Activated B cell treated with CpG ODN at 0.5 μM for 24 hours (primary cell): ENCODE data around the gene ASTN2. TPM values are rescaled to one million over a fixed set of nuclear protein-coding genes. Genes with fewer than 3 reads are reported as not detected.

Source experiments
- ATAC-seq: fragments of 200-7000 bp; cut with Tn5 transposase; one replicate; pipeline ENCODE4 v1.10.0; 2021; ENCODE audit warnings: low read depth, mild to moderate bottlenecking, moderate library complexity
- CTCF ChIA-PET: fragments of 350-600 bp; sonication (Branson Sonifier 250); formaldehyde crosslinking; loops from one replicate; lab custom pipeline; 2021; ENCODE audit warnings: antibody characterized with exemption; lab: Charles Lee
- POLR2A ChIA-PET: fragments of 350-600 bp; sonication (Branson Sonifier 250); formaldehyde crosslinking; loops from one replicate; lab custom pipeline; 2021; ENCODE audit warnings: antibody characterized with exemption; lab: Charles Lee
- DNase-seq: peaks from one replicate; pipeline ENCODE4 v3.0.0; 2022
- H3K27ac Mint-ChIP-seq: one replicate; pipeline ENCODE4 v1.8.0; 2020; ENCODE audit warnings: mixed read lengths
- H3K27me3 Mint-ChIP-seq: one replicate; pipeline ENCODE4 v1.8.0; 2021; ENCODE audit warnings: mixed read lengths
- H3K36me3 Mint-ChIP-seq: one replicate; pipeline ENCODE4 v1.8.0; 2021; ENCODE audit warnings: low read depth, mixed read lengths
- H3K4me1 Mint-ChIP-seq: one replicate; pipeline ENCODE4 v1.8.0; 2021; ENCODE audit warnings: mixed read lengths
- H3K4me3 Mint-ChIP-seq: one replicate; pipeline ENCODE4 v1.8.0; 2020; ENCODE audit warnings: mild to moderate bottlenecking, mixed read lengths
- H3K9me3 Mint-ChIP-seq: one replicate; pipeline ENCODE4 v1.8.0; 2020; ENCODE audit warnings: mixed read lengths
- intact Hi-C: fragments of 100-400 bp; cut with micrococcal nuclease; formaldehyde crosslinking; loops from one replicate; pipeline ENCODE4 v1.15.1; 2024
- total RNA-seq: library from RNA; stranded (reverse); gene quantifications from 2 replicates; pipeline ENCODE4 v1.2.3, GENCODE V29; 2022
- TF ChIP-seq, protein P1 (sequence below): fragments of 200-600 bp; IDR thresholded peaks from one replicate; pipeline ENCODE4 v1.8.0; 2022; ENCODE audit warnings: antibody characterized with exemption, mild to moderate bottlenecking

The ASTN2 gene
- total RNA-seq, 1 donor from 2014 or later: 2.3 TPM

DNA sequence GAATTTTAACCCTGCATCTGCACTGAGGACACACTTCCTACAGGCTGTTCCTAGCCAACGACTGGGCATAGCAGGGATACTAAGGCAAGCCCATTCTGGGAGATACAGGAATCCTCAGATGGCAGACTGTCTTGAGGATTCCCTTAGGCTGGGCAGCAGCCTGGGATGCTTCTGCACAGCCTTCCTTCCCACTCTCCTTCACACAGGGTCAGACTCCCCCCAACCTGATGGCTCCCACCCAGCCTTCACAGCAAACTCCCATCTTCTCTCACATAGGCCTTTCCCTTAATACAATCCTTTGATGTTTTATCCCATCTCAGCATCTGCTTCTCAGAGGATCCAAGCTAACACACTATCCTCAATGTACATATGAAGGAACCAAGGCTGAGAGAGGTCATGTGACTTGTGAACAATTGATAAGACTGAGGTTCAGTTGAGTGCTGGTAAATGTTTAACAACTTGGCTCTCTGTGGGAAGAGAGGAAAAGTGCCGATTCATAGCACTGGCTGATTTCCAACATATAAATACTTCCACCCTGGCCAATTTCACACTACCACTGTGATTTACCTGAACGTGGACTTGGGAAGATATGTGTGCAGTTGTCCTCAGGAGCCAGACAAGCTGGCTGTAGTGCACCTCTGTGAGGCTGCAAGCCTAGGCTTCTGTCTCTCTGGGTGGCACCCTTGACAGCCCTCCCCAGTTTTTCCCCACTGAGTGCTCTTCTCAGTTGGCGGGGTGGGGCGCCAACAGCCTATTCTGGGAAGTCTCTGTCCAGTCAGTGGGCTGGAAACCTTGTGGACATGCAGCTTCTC lies 848.0 kb downstream of the ASTN2 start:
- Mint-ChIP-seq H3K4me3 (no peak overlapping the region), H3K36me3 (no peaks in the 10 kb centered on the region), H3K9me3 (no peaks in the 10 kb centered on the region), H3K4me1 (no peaks in the 10 kb centered on the region), H3K27me3 (no peaks in the 10 kb centered on the region), H3K27ac (no peak overlapping the region)
- intact Hi-C loops: no loop called here
- ATAC-seq (no peak), DNase-seq (no peak)
- POLR2A ChIA-PET: no interaction called here
- TF ChIP-seq, protein P1, sequence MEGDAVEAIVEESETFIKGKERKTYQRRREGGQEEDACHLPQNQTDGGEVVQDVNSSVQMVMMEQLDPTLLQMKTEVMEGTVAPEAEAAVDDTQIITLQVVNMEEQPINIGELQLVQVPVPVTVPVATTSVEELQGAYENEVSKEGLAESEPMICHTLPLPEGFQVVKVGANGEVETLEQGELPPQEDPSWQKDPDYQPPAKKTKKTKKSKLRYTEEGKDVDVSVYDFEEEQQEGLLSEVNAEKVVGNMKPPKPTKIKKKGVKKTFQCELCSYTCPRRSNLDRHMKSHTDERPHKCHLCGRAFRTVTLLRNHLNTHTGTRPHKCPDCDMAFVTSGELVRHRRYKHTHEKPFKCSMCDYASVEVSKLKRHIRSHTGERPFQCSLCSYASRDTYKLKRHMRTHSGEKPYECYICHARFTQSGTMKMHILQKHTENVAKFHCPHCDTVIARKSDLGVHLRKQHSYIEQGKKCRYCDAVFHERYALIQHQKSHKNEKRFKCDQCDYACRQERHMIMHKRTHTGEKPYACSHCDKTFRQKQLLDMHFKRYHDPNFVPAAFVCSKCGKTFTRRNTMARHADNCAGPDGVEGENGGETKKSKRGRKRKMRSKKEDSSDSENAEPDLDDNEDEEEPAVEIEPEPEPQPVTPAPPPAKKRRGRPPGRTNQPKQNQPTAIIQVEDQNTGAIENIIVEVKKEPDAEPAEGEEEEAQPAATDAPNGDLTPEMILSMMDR: no peak
- CTCF ChIA-PET: no interaction called here

DNA sequence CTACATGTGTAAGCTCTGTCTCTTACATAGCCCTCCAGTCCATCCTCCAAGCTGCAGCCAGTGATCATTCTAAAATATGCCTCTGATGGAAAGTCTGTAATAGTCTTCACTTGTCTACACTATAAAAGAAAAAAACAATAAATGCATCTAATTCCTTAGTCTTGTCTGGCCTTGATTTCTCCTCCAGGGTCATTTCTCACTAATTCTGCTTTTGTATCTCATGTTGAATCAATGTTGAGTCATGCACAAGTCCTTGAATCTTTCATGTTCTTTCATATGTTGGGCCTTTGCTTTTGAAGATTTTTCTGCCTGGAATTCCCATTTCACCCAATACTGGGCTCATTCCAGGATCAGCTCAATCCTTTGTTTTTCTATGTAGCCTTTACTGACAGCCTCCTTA lies 848.9 kb downstream of the ASTN2 start:
- Mint-ChIP-seq H3K36me3 (no peaks in the 10 kb centered on the region), H3K4me1 (no peaks in the 10 kb centered on the region), H3K4me3 (no peak overlapping the region), H3K27ac (no peak overlapping the region), H3K27me3 (no peaks in the 10 kb centered on the region), H3K9me3 (no peaks in the 10 kb centered on the region)
- CTCF ChIA-PET: no interaction called here
- TF ChIP-seq, protein P1: no peak
- intact Hi-C loops: no loop called here
- POLR2A ChIA-PET: no interaction called here
- no peak for DNase-seq
- no peak for ATAC-seq

DNA sequence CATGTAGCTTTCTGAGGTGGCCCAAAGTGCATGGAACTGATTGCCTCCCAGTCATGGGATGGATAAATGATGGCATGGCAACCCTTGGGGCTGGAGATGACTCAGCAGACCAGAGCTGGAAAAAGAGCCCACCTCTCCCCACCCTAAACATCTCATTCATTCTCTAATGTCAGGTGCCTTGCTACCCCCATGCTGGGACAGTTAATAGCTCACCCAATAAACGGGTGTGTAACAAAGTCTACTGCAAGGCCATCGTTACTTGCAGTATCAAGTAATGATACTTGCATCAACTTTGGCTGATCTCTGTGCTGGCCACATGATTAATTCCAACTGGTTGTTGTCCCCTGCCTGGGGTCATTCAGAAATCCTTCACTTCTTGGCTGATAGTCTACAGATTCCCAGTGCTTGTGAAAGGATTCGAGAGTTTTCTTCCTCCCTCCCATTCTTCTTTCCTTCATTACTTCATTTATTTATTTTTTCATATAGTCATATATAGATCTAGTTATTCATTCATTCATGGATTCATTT lies 850.5 kb downstream of the ASTN2 start:
- DNase-seq (no peak), ATAC-seq (no peak)
- Mint-ChIP-seq H3K36me3 (no peaks in the 10 kb centered on the region), H3K9me3 (no peaks in the 10 kb centered on the region), H3K4me3 (no peak overlapping the region), H3K4me1 (no peaks in the 10 kb centered on the region), H3K27ac (no peak overlapping the region), H3K27me3 (no peaks in the 10 kb centered on the region)
- ChIA-PET POLR2A (no interaction called here), CTCF (no interaction called here)
- intact Hi-C loops: no loop called here
- TF ChIP-seq, protein P1: no peak

DNA sequence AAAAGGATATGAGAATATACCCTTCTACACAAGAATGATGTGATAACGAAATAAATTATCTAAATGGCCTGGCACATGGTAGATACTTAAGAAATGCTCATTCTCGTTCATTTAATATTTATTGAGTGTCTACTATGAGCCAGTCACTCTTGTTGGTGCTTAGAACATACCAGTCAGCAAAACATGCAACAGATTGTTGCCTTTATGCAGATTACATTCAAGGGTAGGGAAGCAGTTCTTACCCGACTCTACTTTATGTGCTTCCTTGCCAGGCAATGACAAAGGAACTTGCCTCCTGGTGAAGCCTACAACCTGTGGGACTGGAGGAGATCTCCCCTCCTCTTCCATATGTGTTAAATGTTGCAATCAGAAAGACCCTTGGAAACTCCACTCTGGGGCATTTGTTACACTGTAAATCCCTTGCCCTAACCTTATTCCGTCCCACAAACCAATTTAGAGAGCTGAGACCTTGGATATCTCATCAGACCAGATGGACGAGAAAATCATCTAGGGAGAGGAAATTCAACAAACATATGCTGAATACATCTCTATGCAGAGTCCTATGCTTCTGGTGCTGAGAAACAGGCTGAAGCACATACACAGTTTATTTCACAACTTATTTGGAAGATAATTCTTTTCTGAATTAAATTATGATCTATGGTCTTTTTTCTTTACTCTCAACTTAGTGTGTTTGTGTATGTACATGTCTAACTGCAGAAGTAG lies 855.9 kb downstream of the ASTN2 start:
- Mint-ChIP-seq H3K4me3 (no peak overlapping the region), H3K4me1 (no peaks in the 10 kb centered on the region), H3K27ac (no peak overlapping the region), H3K27me3 (no peaks in the 10 kb centered on the region), H3K36me3 (no peaks in the 10 kb centered on the region), H3K9me3 (no peaks in the 10 kb centered on the region)
- CTCF ChIA-PET: no interaction called here
- POLR2A ChIA-PET: no interaction called here
- no peak for ATAC-seq
- intact Hi-C loops: no loop called here
- TF ChIP-seq, protein P1: no peak
- DNase-seq: no peak

DNA sequence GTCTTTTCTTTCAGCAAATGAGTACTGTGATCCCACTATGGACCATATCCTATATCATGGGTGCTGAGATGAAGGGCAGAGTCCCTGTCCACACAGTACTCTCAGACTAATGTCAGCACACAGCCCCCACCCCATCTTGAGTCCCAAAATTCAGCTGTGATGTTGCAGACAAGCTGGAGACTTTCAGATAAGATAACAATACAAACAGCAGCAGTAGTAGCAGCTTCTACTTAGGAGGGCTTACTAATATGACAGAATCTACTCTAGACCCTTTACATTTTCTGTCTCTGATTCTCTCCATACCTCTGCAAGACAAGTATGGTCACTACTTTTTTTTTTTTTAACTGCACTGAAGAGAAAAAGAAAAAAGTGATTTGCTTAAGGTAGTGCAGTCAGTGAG lies 856.8 kb downstream of the ASTN2 start:
- no peaks in the 10 kb centered on the region for H3K36me3 Mint-ChIP-seq
- no peak for DNase-seq
- intact Hi-C loops: no loop called here
- POLR2A ChIA-PET: no interaction called here
- H3K4me1 Mint-ChIP-seq: no peaks in the 10 kb centered on the region
- TF ChIP-seq, protein P1: no peak
- H3K9me3 Mint-ChIP-seq: no peaks in the 10 kb centered on the region
- CTCF ChIA-PET: no interaction called here
- H3K27me3 Mint-ChIP-seq: no peaks in the 10 kb centered on the region
- no peak overlapping the region for H3K4me3 Mint-ChIP-seq
- no peak for ATAC-seq
- H3K27ac Mint-ChIP-seq: no peak overlapping the region
